Sigmoid colon (tissue), 7 donors: ENCODE data around the gene SYNRG. TPM values are rescaled to one million over a fixed set of nuclear protein-coding genes. Genes with fewer than 3 reads are reported as not detected.
"Not testable (repeated sequence)": the region's sequence is repeated elsewhere in the genome, so short reads cannot be mapped to it uniquely, and the experiment has no call there.

ENCODE experiments used
- DNase-seq: peaks from one replicate; pipeline ENCODE4 v3.0.0-alpha.2; 2019
- H3K27ac ChIP-seq, 4 donors: fragments of 200-600 bp; sonication (generic); one replicate each; pipeline ENCODE4 v1.5.1; 2016 to 2019; ENCODE audit warnings: mild to moderate bottlenecking in 1 of 4
- H3K27me3 ChIP-seq, 3 donors: fragments of 200-600 bp; sonication (generic); one replicate each; pipeline ENCODE4 v1.5.1; 2019; ENCODE audit warnings: mild to moderate bottlenecking in 1 of 3
- H3K36me3 ChIP-seq, 4 donors: fragments of 200-600 bp; sonication (generic); one replicate each; pipeline ENCODE4 v1.5.1; 2016 to 2019
- H3K4me1 ChIP-seq, 4 donors: fragments of 200-600 bp; sonication (generic); one replicate each; pipeline ENCODE4 v1.5.1; 2017 to 2019
- H3K4me3 ChIP-seq, 4 donors: fragments of 200-600 bp; sonication (generic); one replicate each; pipeline ENCODE4 v1.5.1; 2017 to 2019; ENCODE audit warnings: mild to moderate bottlenecking in 2 of 4, moderate library complexity in 1 of 4
- H3K9me3 ChIP-seq, 4 donors: fragments of 200-600 bp in 3 of 4; sonication (generic) in 3 of 4; one replicate each; pipeline versions ENCODE4 v1.5.1 to v1.6.1; 2013 to 2019
- CTCF ChIP-seq, 4 experiments: fragments of 450-650 bp in 3 of 4; fragments of 200-600 bp in 1 of 4; IDR thresholded peaks; one replicate each; pipeline ENCODE4 v1.5.1; 2016 to 2019; ENCODE audit warnings: antibody characterized with exemption in 4 of 4, mild to moderate bottlenecking in 3 of 4, moderate library complexity in 2 of 4
- EP300 ChIP-seq, 4 donors: sonication (generic); formaldehyde crosslinking; IDR thresholded peaks; one replicate each; pipeline ENCODE4 v1.6.1; 2017; ENCODE audit warnings: antibody characterized with exemption in 4 of 4
- POLR2A ChIP-seq, 2 donors: fragments of 450-650 bp; IDR thresholded peaks; one replicate each; pipeline ENCODE4 v1.6.1; 2016; ENCODE audit warnings: antibody characterized with exemption in 2 of 2, mild to moderate bottlenecking in 2 of 2, moderate library complexity in 2 of 2
- POLR2AphosphoS5 ChIP-seq, 4 donors: sonication (generic); formaldehyde crosslinking; IDR thresholded peaks; one replicate each; pipeline ENCODE4 v1.6.1; 2017; ENCODE audit warnings: antibody characterized with exemption in 4 of 4
- WGBS, 2 donors: extraction: QIAGEN DNeasy Blood & Tissue Kit; methylation state at CpG; one replicate each; pipeline ENCODE4 v1.1.7; 2013; 5-methylcytosine and 5-hydroxymethylcytosine counted together
- intact Hi-C: fragments of 100-400 bp; cut with DNase I; formaldehyde crosslinking; loops from one replicate; pipeline ENCODE4 v1.15.1; 2023
- polyA plus RNA-seq, 3 donors: library from polyadenylated mRNA; stranded (reverse); fragments of 200-250 nt; gene quantifications; one replicate each; pipeline ENCODE4 v1.2.3, GENCODE V29; 2013
- total RNA-seq, 4 donors: library from RNA; depleted of rRNA; stranded (reverse); fragments of >200 nt; gene quantifications; one replicate each; pipeline ENCODE4 v1.1.0, GENCODE V29; 2016
- donor health status: healthy with polysubstance abuse.
- donor health status: Bipolar disorder and iron deficiency.
- donor health status: healthy.

SYNRG gene
- total and polyA plus RNA-seq, 7 donors = 7.4 to 26.0 (median 18.9) TPM

GRCh38 chr17:37517881-37518280 is 91.3 kb downstream of the SYNRG start:
- no peak for TF ChIP-seq CTCF (IDR thresholded peaks at IDR 0.05)
- Histone ChIP-seq H3K36me3 (peaks cover 0 to 81% (median 24%) of the 10 kb centered on the region in 4 donors), H3K4me3 (no peak overlapping the region), H3K27ac (no peak overlapping the region), H3K27me3 (no peaks in the 10 kb centered on the region), H3K4me1 (peaks cover 0 to 9% (median 8%) of the 10 kb centered on the region in 4 donors), H3K9me3 (no peaks in the 10 kb centered on the region)
- DNase-seq = no peak
- intact Hi-C loops = no loop called here
- 93 to 98% methylated on average over 4 of the region's 4 CpGs for WGBS, 2 donors

- Histone ChIP-seq H3K27me3 (no peaks in the 10 kb centered on the region), H3K36me3 (peaks cover 4 to 86% (median 33%) of the 10 kb centered on the region in 4 donors), H3K4me1 (peaks cover 0 to 9% (median 8%) of the 10 kb centered on the region in 4 donors), H3K27ac (peak overlapping the region in 2 of 4 donors; percentile 42 to 59), H3K4me3 (no peak overlapping the region), H3K9me3 (no peaks in the 10 kb centered on the region)
- 90 to 91% methylated on average over 6 of the region's 6 CpGs for whole genome bisulfite sequencing, 2 donors
- no peak for DNase-seq
- intact Hi-C loops = no loop called here
- TF ChIP-seq POLR2A (IDR thresholded peaks at IDR 0.05) (no peak), EP300 (IDR thresholded peaks at IDR 0.05) (no peak), POLR2AphosphoS5 (IDR thresholded peaks at IDR 0.05) (no peak), CTCF (IDR thresholded peaks at IDR 0.05) (no peak)
These were observed 93.1 kb downstream of the SYNRG start for GRCh38 chr17:37516127-37516571.

GRCh38 chr17:37513711-37514110 is 95.5 kb downstream of the SYNRG start:
- H3K4me3 ChIP-seq = no peak overlapping the region
- DNase-seq = no peak
- TF ChIP-seq CTCF (IDR thresholded peaks at IDR 0.05) = no peak
- TF ChIP-seq POLR2A (IDR thresholded peaks at IDR 0.05) = no peak
- intact Hi-C loops = no loop called here
- H3K27ac ChIP-seq = no peak overlapping the region
- no peaks in the 10 kb centered on the region for H3K9me3 ChIP-seq
- H3K4me1 ChIP-seq = peaks cover 0 to 9% (median 8%) of the 10 kb centered on the region in 4 donors
- peaks cover 4 to 65% (median 22%) of the 10 kb centered on the region in 4 donors for H3K36me3 ChIP-seq
- H3K27me3 ChIP-seq = no peaks in the 10 kb centered on the region
- WGBS, 2 donors = 92 to 94% methylated on average over 10 of the region's 10 CpGs

GRCh38 chr17:37512442-37513068 is 96.7 kb downstream of the SYNRG start:
- H3K4me1 ChIP-seq = peaks cover 0 to 13% (median 8%) of the 10 kb centered on the region in 4 donors
- no peaks in the 10 kb centered on the region for H3K27me3 ChIP-seq
- peaks cover 4 to 53% (median 17%) of the 10 kb centered on the region in 4 donors for H3K36me3 ChIP-seq
- no peak for DNase-seq
- H3K4me3 ChIP-seq = no peak overlapping the region
- intact Hi-C loops = no loop called here
- no peak overlapping the region for H3K27ac ChIP-seq
- H3K9me3 ChIP-seq = no peaks in the 10 kb centered on the region
- 91% methylated on average over 24 of the region's 24 CpGs for WGBS, 2 donors
- TF ChIP-seq CTCF (IDR thresholded peaks at IDR 0.05) = no peak
- TF ChIP-seq POLR2A (IDR thresholded peaks at IDR 0.05) = no peak
- TF ChIP-seq EP300 (IDR thresholded peaks at IDR 0.05) = no peak
- TF ChIP-seq POLR2AphosphoS5 (IDR thresholded peaks at IDR 0.05) = no peak

- intact Hi-C loops = not testable (repeated sequence)
- WGBS, 2 donors = 76 to 90% methylated on average over 1 of the region's 1 CpG
These were observed 97.6 kb downstream of the SYNRG start for GRCh38 chr17:37511642-37512041.

More at GRCh38 chr17:37511642-37512041, 97.6 kb downstream of the SYNRG start:
- peaks cover 4 to 44% (median 10%) of the 10 kb centered on the region in 4 donors for H3K36me3 ChIP-seq
- H3K27ac ChIP-seq, DNase-seq, H3K4me3 ChIP-seq, H3K27me3 ChIP-seq, H3K9me3 ChIP-seq: not testable (repeated sequence)
- peaks cover 0 to 22% (median 16%) of the 10 kb centered on the region in 4 donors for H3K4me1 ChIP-seq
